Measurements from ENCODE around the gene ZNF787.
"Not testable (repeated sequence)": the region's sequence is repeated elsewhere in the genome, so short reads cannot be mapped to it uniquely, and the experiment has no call there.

ZNF787 gene

DNA sequence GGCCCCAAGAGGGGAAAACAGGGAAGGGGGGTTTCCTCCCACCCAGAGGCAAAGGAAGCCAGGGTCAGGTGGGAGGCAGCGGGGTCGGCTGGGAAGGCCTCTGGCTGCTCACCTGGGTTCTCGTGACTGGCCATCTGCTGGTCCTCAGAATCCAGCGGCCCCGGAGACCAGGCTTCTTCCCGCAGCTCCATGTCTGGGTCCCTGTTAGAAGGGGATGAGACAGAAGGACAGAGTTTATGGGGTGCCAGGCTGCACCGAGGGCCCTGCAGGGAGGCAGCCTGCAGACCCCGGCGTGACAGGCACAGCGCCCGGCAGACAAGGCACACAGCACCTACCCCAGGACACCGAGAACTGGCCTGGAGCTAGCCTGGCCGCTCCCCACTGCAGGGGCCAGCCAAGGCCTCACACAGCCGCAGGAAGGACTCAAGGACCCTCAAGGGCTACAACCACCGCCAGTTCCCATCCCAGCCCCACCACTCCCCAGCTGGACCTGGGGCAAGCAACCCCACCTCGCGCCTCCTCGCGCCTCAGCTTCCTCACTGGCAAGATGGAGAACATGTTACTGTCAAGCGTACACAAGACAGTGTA, 18.0 kb downstream of the ZNF787 start:
- no peak for DNase-seq

DNA sequence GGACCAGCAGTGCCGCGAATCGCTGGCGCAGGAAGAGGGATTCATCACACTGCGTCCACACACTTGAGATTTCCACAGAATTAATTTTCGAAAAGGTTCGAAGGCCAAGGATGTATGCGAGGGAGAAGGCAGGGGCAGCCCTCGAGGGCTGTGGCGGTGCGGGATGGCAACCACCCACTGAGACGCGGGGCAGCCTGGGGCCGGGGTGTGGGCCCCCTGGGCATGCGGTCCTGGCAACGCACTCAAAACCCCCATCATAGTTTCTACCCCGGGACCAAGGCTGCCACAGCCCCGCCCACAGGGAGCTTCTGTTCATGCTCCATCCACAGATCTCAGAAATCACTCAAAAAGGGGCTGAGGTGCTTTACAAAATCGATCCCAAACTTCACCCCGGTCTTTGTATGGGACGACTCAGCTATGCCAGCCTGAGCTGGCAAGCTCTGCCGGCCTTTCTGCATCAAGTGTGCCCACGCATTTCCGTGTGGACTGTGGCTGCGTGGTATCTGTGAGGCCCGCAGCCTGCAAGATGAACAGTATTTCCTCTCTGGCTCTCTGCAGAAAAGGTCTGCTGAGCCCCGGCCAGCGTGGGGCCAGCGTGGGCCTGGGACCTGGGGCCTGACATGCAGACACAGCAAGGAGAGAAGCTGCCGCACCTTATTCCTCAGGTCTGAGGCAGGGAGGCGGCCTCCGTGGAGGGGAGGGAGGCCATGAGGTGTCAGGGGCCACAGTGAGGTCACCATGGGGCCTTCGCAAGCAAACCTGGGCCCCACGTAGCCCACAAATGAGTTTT, 19.2 kb downstream of the ZNF787 start:
- DNase-seq, result no peak

DNA sequence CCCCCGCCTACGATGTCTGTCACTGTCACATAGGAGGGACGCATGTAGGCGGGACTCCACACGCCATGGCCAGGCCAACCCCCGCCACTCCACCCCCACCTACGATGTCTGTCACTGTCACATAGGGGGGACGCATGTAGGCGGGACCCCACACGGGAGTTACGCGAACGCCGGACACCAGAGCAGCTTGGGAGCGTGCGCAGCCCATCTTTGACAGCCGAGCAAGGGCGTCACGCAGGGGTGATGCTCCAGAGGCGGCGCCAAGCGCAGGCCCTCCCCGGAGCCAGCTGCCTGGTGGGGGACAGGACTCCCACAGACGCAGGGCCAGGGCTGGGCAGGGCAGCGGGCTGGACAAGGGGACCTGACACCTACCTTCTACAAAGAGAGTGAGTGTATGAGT, 20.0 kb downstream of the ZNF787 start:
- DNase-seq, result no peak

DNA sequence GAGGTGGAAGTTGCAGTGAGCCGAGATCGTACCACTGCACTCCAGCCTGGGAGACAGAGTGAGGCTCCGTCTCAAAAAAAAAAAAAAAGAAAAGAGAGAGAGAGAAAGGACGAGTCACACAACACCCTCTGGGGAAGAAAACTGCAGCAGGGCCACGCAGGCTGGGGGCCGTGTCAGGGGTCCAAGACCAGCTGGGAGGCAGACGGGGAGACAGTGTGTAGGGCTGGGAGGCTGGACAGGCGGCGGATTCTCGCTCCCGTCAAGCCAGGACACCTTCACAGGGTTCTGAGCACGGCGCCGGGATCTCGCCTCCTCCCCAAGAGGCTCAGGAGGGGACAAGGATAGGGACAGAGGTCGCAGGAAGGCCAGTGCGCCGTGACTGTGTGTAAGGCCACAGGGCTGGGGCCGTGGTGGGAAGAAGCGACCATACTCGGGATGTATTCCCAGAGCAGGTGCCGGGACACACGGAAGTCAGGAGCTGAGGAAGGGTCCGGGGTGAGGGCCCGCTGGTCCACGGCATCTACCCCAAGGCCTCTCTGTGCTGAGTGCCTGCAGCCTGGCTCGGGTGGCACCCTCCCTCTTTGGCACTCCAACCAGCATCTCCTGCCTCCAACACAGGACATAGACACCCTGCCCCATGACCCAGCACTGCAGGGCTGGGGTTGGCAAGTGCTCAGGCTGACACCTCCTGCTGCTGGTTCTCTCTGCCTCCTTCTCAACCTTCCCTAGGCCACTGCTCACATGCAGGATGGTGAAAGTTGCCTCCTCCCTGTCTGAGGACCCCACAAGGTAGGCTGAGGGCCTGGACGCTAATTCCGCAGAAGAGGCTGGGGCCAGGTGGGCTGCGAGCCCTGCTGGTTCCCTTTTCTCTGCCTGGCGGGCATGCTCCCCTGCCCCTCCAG, 21.2 kb downstream of the ZNF787 start:
- DNase-seq, result no peak

DNA sequence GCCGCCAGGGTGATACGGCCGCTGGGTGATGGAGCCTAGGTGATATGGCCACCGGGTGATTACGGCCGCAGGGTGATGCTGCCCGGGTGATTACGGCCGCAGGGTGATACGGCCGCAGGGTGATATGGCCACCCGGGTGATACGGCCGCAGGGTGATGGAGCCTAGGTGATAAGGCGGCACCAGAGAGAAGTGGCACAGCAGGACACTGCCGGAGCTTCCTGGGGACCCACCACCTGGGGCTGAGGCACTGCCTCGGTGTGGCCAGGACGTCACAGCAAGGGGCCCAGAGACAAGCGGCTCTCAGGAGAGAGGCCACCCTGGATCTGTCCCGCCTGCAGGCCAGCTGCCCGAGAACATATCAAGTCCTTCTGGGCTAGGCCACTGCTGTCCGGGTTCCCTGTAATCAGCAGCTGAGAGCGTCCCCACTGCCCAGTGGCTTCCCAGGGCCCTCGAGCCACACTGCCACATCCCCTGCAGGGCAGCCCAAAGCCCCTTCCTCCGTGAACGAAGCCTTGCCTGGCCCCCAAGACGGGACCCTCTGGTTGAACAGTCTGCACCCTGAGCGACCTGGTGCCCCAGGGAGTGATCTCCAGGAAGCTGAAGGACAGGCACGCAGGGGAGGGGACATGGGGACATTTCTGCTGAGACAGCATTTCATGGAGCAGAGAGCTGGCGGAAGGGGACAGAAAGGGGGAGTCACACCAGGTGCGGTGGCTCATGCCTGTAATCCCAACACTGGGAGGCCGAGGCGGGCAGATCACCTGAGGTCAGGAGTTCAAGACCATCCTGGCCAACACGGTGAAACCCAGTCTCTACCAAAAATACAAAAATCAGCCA, 22.1 kb downstream of the ZNF787 start:
- no peak for DNase-seq

DNA sequence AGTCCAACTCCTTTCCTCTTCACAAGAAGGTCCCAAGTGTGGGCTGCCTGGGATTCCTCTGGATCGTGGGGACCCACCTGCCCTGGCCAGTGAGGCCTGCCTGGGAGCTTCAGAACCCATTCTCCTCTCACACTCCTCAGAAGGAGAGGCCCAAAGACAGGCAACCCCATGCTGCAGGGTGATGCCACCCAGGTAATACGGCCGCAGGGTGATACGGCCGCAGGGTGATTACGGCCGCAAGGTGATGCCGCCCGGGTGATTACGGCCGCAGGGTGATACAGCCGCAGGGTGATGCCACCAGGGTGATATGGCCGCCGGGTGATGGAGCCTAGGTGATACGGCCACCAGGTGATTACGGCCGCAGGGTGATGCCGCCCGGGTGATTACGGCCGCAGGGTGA, 22.9 kb downstream of the ZNF787 start:
- DNase-seq, result not testable (repeated sequence)

DNA sequence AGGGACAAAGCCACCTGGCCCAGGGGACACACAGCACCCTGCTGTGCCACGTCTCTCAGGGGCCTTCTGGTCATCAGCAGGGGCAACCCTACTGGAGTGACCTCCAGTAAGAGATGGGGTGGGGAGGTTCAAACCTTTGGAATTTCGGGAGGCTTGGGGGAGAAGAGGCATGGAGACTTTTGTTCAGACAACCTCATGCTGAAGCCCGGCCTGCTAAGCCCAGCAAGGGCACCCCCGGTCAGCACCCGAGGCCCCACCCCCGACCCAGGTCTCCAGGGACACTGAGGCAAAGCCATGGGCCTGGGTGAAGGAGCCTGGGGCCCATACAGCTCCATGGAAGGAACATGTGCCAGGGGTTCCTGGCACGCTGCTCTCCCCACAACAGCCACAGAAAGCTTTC, 23.3 kb downstream of the ZNF787 start:
- DNase-seq, result no peak

DNA sequence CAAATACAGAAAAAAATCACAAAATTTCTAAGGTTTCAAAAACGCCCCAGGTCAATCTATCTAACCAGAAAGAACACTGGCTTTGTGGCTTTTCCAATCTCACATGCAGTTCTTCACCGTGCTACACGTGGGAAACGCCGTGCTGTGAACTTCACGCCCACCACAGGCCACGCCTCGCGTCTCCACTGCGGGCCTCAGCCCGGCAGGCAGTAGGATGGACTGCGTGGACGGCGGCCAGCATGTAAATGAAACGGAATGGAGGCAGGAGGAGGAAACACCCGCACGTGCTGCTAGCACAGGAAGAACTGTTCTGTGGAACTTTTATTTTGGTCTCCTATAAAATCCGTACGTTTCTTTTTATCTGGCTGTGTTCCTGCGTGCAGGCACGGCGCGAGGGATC, 23.8 kb downstream of the ZNF787 start:
- no peak for DNase-seq

DNA sequence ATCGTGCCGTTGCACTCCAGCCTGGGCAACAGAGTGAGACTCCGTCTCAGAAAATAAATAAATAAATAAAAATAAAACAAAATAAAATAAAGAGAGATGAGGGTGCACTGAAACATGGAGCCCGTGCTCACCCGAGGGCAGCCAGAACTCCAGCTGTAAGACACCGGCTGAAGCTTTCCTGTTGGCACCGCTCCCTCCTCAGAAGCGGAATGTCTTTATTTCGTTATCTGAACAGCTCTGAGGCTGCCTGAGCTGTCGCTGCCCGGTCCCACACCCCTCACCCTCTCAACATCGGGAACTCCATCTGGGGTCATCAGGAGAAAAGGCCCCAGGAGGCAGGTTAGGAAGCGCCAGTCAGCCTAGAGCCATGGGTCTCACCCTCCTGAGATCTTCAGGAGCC, 24.4 kb downstream of the ZNF787 start:
- DNase-seq, result no peak

DNA sequence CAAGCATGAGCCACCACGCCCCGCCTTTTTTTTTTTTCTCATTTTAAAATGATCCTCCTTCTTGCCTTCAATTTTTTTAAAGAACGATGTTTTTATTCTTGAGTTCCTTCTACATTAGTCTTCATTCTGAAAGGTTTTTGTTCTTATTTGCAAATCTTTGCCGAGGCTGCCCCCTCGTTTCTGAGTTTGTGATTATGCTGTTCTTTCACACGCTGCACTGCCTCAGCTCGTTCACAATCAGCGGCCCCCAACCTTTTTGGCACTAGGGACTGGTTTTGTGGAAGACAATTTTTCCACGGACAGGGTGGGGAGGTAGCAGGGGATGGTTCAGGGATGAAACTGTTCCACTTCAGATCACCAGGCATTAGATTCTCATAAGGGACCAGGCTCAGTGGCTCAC, 26.6 kb downstream of the ZNF787 start:
- no peak for DNase-seq

DNA sequence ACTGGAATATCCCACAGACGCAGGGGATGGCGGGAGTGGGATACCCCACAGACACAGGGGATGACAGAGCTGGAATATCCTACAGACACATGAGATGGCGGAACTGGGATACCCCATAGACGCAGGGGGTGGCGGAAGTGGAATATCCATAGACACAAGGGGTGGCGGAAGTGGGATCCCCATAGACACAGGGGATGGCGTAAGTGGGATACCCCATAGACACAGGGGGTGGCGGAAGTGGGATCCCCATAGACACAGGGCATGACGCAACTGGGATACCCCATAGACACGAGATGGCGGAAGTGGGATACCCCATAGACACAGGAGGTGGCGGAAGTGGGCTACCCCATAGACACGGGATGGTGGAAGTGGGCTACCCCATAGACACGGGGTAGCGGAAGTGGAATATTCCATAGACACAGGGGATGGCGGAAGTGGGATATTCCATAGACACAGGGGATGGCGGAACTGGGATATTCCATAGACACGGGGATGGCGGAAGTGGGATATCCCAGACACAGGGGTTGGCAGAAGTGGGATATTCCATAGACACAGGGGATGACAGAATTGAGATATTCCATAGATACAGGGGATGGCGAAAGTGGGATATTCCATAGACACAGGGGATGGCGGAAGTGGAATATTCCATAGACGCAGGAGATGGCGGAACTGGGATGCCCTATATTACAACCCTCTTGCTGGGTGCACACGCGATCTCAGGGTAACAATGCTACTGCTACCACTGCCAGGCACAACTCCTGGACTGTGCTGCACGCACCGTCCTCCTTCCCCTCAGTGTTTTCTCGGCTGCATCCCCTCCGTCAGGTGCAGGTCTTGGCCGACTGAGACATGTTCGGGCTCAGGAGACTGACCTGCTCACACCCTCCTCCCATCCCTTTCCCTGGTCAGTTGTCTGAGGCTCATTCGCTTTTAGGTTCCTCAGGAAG, 28.1 kb downstream of the ZNF787 start:
- DNase-seq, result no peak

DNA sequence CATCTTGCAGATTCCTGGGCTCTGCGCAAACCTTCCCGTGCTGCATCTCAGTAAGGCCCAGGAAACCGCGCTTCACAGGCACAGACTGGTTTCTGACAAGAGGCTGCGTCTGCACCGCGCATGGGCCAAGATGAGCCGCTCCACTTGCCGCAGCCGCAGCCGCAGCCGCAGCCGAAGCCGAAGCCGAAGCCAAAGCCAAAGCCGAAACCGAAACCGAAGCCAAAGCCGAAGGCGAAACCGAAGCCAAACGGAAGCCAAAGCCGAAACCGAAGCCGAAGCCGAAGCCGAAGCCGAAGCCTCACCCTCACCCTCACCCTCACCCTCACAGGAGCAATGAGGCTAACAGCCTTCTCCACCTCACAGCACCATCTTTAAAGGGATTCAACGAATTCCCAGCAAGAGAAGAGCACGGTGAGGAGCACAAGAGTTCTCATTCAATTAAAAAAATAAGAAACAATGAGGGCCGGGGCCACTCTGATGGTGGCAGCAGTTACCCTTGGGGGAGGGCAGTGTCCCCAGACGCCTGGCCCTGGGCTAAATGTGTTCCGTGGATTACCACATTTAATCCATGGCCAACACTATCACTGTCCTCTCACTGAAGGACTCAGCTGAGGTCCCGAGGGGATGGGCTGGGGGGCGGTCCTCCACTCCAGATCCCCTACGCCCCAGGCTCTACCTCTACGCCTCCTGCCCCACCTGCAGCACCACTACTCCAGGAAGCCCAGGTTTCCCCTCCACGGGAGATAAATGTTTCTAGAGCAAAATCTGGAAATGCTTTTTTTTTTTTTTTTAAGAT, 29.1 kb downstream of the ZNF787 start:
- DNase-seq, result no peak

DNA sequence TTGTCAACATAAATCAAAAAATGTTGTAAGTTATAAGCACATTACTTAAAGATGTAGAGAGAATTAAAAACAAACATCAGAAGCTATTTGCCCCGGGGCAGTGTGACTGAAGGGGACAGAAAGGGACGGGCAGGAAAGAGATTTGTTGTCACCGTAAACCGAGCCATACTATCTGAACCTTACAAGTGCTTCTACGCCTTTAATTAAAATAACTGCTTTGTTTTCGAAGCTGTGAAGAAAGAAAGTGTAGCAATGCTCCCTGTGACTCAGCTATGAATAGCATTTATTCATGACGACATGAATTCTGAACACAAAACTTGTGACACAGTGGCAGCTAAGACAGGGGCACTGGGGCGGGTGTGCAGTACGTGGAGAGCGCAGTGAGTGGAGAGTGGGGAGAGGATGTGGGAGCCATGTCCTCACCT, 30.0 kb downstream of the ZNF787 start:
- DNase-seq, result no peak

DNA sequence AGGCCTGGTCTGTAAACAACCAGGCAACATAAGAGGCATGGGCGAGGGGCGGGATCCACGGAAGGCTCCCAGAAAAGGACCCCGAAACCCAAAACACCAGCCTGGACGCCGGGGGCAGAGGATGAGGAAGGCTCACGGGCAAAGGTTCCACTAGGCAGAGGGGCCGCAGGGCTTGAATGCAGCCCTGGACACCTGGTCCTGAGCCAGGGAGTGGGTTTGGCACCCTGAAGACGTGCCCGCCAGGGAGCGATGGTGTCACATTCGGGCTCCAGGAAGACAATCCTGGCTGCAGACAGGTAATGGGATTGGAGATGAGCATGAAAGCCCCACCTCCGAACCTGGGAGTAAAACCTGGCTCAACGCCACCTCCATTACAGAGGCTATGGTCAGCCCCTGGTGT, 31.8 kb downstream of the ZNF787 start:
- no peak for DNase-seq

DNA sequence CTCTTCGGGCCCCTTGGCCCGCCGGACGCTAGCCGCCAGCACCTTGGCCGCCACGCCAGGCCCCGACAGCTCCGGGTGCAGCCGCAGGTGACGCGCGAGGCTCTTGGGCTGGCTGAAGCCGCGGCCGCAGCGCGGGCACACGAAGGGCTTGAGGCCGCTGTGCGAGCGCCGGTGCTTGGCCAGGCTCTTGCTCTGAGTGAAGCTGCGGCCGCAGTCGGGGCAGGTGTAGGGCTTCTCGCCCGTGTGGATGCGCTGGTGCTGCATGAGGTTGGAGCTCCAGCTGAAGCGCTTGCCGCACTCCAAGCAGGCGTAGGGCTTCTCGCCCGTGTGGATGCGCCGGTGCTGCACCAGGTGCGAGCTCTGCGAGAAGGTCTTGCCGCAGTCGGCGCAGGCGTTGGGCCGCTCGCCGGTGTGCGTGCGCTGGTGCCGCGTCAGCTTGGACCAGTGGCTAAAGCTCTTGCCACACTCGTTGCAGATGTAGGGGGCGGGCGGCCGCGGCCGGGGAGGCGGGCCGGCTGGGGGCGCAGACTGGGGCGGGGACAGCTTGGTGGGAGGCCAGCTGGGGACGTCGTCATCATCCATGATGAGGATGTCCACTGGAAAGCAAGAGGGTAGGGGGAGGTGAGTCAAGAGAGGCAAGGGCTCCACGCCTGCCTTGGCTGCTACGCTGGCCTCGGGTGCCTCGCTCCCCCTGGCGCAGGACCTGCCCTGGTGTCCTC, 32.4 kb downstream of the ZNF787 start:
- no peak for DNase-seq

DNA sequence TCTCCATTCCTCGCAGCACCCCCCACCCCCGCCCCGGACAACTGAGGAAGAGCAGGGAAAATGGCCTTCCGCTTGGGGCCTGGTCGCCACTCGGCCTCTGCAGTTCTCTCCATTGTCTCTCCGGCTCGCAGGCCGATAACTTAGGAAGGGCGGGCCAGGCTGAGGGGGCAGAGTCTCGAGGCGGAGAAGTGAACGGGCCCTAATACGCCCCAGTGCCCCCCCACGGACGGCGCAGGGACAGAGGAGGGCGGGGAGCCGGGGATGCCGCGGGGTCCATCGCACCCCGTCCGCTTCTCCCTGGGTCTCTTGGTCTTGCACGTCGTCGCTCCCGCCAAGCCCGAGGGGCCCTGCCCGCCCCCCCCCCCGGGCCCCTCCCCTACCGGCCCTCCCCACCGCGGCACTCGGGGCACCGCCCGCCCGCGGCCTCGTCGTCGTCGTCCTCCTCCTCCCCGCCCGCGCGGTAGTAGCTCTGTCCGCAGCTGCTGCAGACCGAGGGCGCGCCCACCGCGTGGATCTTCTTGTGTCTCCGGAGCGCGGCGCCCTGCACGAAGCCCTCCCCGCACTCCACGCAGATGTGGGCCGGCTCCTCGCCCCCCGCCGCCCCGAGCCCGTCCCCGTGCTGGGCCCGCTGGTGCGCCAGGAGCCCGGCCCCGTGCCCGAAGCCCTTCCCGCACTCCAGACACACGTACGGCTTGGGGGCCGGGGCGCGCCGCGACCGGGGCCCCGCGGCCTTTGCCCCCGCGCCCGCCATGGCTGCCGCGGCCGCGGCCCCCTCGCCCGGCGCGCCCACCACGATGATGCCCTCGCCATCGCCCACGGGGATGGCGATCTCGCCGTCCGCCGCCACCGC, 33.2 kb downstream of the ZNF787 start:
- no peak for DNase-seq

DNA sequence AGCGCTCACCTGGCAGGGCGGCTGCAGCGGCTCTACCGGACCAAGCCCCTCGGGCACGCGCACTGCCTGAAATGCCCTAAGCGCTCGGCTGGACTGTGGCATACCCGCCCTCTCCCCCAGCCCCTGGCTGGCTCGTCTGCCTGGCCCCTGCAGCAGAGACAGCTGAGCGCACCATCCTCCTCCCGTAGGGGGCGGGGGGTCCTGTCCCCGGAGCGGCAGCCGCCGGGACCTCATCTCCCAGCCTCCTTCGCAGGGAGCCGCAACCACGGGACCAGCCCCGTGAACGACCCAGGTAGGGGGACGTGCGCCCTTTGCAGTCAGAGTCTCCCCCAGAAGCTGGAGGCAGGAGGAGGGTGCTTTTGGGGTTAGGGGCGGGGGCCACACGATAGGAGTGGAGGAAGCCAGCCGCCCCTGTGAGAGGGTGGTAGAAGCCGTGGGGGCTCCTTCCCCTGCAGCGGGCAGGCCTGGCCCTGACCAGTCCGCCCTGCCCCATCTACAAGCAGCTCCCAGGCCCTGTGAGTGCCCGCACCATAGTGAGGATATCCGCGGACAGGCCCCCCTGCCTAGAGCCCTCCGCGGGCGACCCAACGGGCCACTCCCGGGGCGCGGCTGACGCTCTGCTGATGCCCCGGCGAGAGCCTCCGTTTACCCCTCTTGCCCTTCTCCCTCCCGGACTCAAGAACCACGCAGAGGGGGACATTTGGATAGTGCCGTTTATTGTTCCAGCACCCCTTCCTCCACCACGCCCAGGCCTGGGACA, 34.2 kb downstream of the ZNF787 start:
- DNase-seq, result no peak

DNA sequence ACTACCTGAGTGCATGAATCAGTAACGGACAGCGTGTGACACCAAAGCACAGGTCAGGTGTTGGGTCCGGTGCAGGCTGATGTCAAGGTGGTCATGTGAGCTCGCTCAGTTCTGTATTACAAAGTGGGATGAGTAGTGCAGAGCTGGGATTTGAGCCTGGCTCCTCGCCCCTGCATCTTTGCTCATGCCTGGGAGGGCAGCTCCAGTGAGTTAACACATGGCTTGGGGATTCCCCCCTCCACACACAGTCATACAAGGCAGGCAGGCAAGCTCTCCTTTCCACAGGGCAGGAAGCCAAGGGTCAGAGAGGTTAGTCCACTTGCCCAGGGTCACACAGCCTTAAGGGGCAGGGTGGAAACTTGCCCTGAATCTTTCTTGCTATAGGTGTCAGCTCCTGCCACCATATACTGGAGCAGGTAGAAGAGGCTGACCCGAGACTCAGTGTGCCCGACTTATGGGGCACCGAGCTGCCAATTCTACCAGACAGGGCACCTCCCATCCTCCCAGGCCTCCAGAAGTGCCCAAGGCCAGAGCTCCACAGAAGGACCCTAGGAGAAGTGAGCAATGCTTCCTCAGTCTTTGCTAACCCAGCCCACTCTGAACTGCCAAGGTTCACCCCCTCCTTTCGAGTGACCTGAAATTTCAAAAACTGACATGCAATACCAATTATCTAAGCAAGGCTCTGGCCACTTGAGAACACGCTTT, 35.4 kb downstream of the ZNF787 start:
- DNase-seq, result no peak
